Thyroid gland (tissue), 4 donors: ENCODE results near the gene ABTB2.

ENCODE experiments used
- CTCF ChIP-seq, 6 experiments: fragments of 200-600 bp in 3 of 6; fragments of 450-650 bp in 3 of 6; sonication (generic) in 3 of 6; IDR thresholded peaks; one replicate each; pipeline ENCODE4 v1.5.1; 2016 to 2019; ENCODE audit warnings: antibody characterized with exemption in 6 of 6, mild to moderate bottlenecking in 2 of 6, inconsistent platforms in 1 of 6, moderate library complexity in 1 of 6
- POLR2A ChIP-seq, 2 donors: fragments of 450-650 bp; IDR thresholded peaks; one replicate each; pipeline ENCODE4 v1.6.1; 2017; ENCODE audit warnings: antibody characterized with exemption in 2 of 2, mild to moderate bottlenecking in 2 of 2, moderate library complexity in 1 of 2

GRCh38 chr11:34341096-34341495 lies 16.7 kb downstream of the ABTB2 start:
- TF ChIP-seq CTCF (IDR thresholded peaks at IDR 0.05), result no peak
- no peak for TF ChIP-seq POLR2A (IDR thresholded peaks at IDR 0.05)
